Adrenal gland (tissue), 12 donors: ENCODE data around the gene CST4. TPM values are rescaled to one million over a fixed set of nuclear protein-coding genes. Genes with fewer than 3 reads are reported as not detected.

Source experiments
- DNase-seq, 7 donors: peaks; one replicate each; pipeline ENCODE4 v3.0.0-alpha.2; 2019 to 2020
- H3K27ac ChIP-seq, 5 donors: fragments of 200-600 bp; sonication (generic) in 4 of 5; 1 replicate in 3 of 5; 2 replicates in 2 of 5; pipeline versions ENCODE4 v1.5.1 to v1.8.0; 2016 to 2020; ENCODE audit warnings: mild to moderate bottlenecking in 1 of 5
- H3K27me3 ChIP-seq: fragments of 200-600 bp; 2 replicates; pipeline ENCODE4 v1.8.0; 2021
- H3K36me3 ChIP-seq, 2 donors: fragments of 200-600 bp; replicated peaks in 1 of 2; 1 replicate in 1 of 2; 2 replicates in 1 of 2; pipeline versions ENCODE4 v1.5.1 to v1.8.0; 2018 to 2022
- H3K4me1 ChIP-seq, 2 donors: fragments of 200-600 bp; replicated peaks in 1 of 2; 1 replicate in 1 of 2; 2 replicates in 1 of 2; pipeline versions ENCODE4 v1.5.1 to v1.8.0; 2018 to 2021
- H3K4me3 ChIP-seq, 4 donors: fragments of 200-600 bp; sonication (generic) in 3 of 4; one replicate each; pipeline ENCODE4 v1.5.1; 2016 to 2018
- H3K9me3 ChIP-seq, 3 donors: fragments of 200-600 bp; sonication (generic) in 1 of 3; replicated peaks in 1 of 3; 1 replicate in 2 of 3; 2 replicates in 1 of 3; pipeline versions ENCODE4 v1.5.1 to v1.8.0; 2016 to 2021
- CTCF ChIP-seq, 6 experiments: fragments of 450-650 bp in 4 of 6; fragments of 200-600 bp in 2 of 6; sonication (generic) in 1 of 6; IDR thresholded peaks; 1 replicate in 5 of 6; 2 replicates in 1 of 6; pipeline versions ENCODE4 v1.5.1 to v1.8.0; 2016 to 2021; ENCODE audit warnings: antibody characterized with exemption in 6 of 6, mild to moderate bottlenecking in 2 of 6, moderate library complexity in 1 of 6
- POLR2A ChIP-seq, 2 donors: fragments of 450-650 bp; IDR thresholded peaks; one replicate each; pipeline ENCODE4 v1.6.1; 2017; ENCODE audit warnings: antibody characterized with exemption in 2 of 2, mild to moderate bottlenecking in 2 of 2, moderate library complexity in 1 of 2
- WGBS, 4 donors: extraction: QIAGEN DNeasy Blood & Tissue Kit in 2 of 4; methylation state at CpG; one replicate each; pipeline versions ENCODE4 v1.1.5 to v1.1.7; 2013 to 2017; 5-methylcytosine and 5-hydroxymethylcytosine counted together
- intact Hi-C, 2 donors: fragments of 100-400 bp; cut with DNase I; formaldehyde crosslinking; loops; one replicate each; pipeline versions ENCODE4 v1.14.1 to v1.15.0; 2022 to 2023
- polyA plus RNA-seq, 3 donors: library from polyadenylated mRNA; stranded (reverse); fragments of 200-250 nt in 2 of 3; fragments of 350-450 nt in 1 of 3; fragmentation: Illumina TruSeq in 1 of 3; extraction: RNeasy Lipid Tissue Mini Kit (QIAGEN cat#74804) in 1 of 3; gene quantifications; one replicate each; pipeline ENCODE4 v1.2.3, GENCODE V29; 2013 to 2014
- total RNA-seq, 9 donors: library from RNA; depleted of rRNA in 4 of 9; stranded (reverse); fragments of >200 nt in 4 of 9; fragments of 120-200 nt in 1 of 9; fragmentation: NEBNext Ultra II Directional in 1 of 9; extraction: Animal tissue kit (Norgen Biotek cat#: 25700) in 1 of 9; gene quantifications; one replicate each; pipeline versions ENCODE4 v1.1.0 to v1.2.4, GENCODE V29; 2013 to 2023
- donor health status: healthy with polysubstance abuse.
- donor health status: Bipolar disorder and iron deficiency.
- donor health status: DM: yes; HTN: yes; CAD: no.
- donor health status: DM: no; HTN: no; CAD: no.
- donor health status: DM: no; HTN: no; CAD: no.
- donor health status: DM: yes; HTN: yes; CAD: no.

The CST4 gene
- total and polyA plus RNA-seq, 12 donors, result not detected

DNA sequence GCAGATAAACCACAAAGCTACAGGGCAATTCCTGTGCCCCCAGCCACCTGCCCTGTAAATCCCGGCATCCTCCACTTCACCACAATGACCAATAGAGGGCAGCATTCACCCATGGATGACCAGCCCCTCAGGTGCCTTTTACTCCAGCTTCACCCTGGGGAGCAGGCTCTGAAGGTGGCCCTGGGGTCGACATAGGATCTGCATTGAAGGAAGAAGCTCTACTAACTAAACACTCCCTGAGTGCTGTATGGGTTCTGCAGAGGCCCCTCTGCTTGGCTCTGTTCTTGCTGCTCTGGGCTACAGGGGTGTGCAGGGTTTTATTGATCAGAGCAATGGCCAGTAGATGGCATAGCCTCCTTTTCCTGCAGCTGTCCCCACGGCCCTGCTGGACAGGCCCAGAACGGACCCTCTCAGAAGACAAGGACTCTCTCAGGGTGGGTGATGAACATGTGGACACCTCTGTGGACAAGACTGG is 20.3 kb downstream of the CST4 start:
- Histone ChIP-seq H3K4me1 (no peaks in the 10 kb centered on the region), H3K9me3 (no peaks in the 10 kb centered on the region), H3K36me3 (no peaks in the 10 kb centered on the region), H3K27me3 (no peaks in the 10 kb centered on the region), H3K4me3 (no peak overlapping the region), H3K27ac (no peak overlapping the region)
- intact Hi-C loops, result loop anchor here in 1 of 2 donors (5.0 kb wide), 1 partner anchor 329 kb away; no protein-coding TSS in a partner anchor
- 2 to 4% (median 4%) methylated on average over 4 of the region's 4 CpGs for WGBS, 4 donors
- TF ChIP-seq CTCF (IDR thresholded peaks at IDR 0.05), result peak; percentile 64 to 82 (median 78)
- no peak for TF ChIP-seq POLR2A (IDR thresholded peaks at IDR 0.05)
- DNase-seq, result peak; percentile 29 to 80 (median 62)

DNA sequence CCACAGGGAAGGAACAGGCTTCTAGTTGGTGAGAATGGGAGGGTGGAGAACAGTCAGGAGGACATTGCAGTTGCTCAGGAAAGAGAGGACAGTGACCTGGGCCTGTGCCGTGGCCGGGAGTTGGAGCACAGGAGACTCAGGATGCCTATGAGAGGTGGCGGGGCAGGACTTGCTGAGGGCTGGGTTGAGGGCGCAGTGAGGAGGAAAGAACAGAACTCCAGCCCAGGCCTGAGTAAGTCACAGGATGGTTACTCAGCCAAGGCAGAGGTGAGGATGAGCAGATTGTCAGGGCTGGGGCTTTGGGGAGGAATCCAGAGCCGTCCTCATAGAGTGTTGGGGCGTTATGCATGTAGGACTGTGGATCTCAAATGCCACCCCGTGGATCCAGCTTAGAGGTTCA is 21.2 kb downstream of the CST4 start:
- no peak for DNase-seq
- TF ChIP-seq POLR2A (IDR thresholded peaks at IDR 0.05) (no peak), CTCF (IDR thresholded peaks at IDR 0.05) (no peak)
- Histone ChIP-seq H3K27me3 (no peaks in the 10 kb centered on the region), H3K9me3 (no peaks in the 10 kb centered on the region), H3K4me3 (no peak overlapping the region), H3K4me1 (no peaks in the 10 kb centered on the region), H3K36me3 (no peaks in the 10 kb centered on the region), H3K27ac (no peak overlapping the region)
- 68 to 76% (median 75%) methylated on average over 7 of the region's 7 CpGs for WGBS, 4 donors
- intact Hi-C loops, result loop anchor here in 1 of 2 donors (5.0 kb wide), 1 partner anchor 330 kb away; no protein-coding TSS in a partner anchor

DNA sequence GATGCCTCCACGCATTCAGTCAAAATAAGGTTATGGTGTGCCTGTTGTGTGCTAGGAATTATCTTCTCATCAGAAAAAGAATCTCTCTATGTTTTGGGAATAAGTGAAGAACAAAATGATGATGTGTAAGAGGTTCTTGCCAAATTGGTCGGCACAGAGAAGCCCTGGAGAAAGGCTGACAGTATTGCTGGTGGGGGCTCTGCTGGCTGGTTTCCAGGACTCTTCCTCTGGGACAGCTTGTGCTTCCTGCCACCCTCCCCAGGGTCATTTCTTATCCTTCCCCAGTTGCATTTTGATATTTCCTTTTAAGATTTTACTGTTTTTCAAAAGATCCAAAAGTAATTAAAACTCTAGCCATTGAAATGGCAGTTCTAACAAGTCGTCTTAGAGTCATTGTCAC is 22.1 kb downstream of the CST4 start:
- no peak overlapping the region for H3K4me3 ChIP-seq
- no peaks in the 10 kb centered on the region for H3K36me3 ChIP-seq
- H3K4me1 ChIP-seq, result no peaks in the 10 kb centered on the region
- intact Hi-C loops, result loop anchor here in 1 of 2 donors (5.0 kb wide), 1 partner anchor 331 kb away; no protein-coding TSS in a partner anchor
- peak in 1 of 7 donors; percentile 20 for DNase-seq
- TF ChIP-seq POLR2A (IDR thresholded peaks at IDR 0.05) (no peak), CTCF (IDR thresholded peaks at IDR 0.05) (no peak)
- 33 to 50% (median 42%) methylated on average over 3 of the region's 3 CpGs for WGBS, 4 donors
- H3K27ac ChIP-seq, result no peak overlapping the region
- no peaks in the 10 kb centered on the region for H3K27me3 ChIP-seq
- H3K9me3 ChIP-seq, result no peaks in the 10 kb centered on the region

- Histone ChIP-seq H3K27me3 (no peaks in the 10 kb centered on the region), H3K4me1 (no peaks in the 10 kb centered on the region), H3K4me3 (no peak overlapping the region), H3K9me3 (no peaks in the 10 kb centered on the region), H3K27ac (no peak overlapping the region), H3K36me3 (no peaks in the 10 kb centered on the region)
- TF ChIP-seq POLR2A (IDR thresholded peaks at IDR 0.05) (no peak), CTCF (IDR thresholded peaks at IDR 0.05) (no peak)
- WGBS, 4 donors, result 73 to 88% (median 82%) methylated on average over 4 of the region's 4 CpGs
- intact Hi-C loops, result loop anchor here in 1 of 2 donors (5.0 kb wide), 1 partner anchor 331 kb away; no protein-coding TSS in a partner anchor
- DNase-seq, result no peak
Measured at GRCh38 chr20:23666189-23666588, 22.6 kb downstream of the CST4 start.
